ENCODE results near the gene LHX5. TPM values are rescaled to one million over a fixed set of nuclear protein-coding genes. Genes with fewer than 3 reads are reported as not detected.

Gene LHX5
- polyA plus RNA-seq, 3 donors, result not detected

DNA sequence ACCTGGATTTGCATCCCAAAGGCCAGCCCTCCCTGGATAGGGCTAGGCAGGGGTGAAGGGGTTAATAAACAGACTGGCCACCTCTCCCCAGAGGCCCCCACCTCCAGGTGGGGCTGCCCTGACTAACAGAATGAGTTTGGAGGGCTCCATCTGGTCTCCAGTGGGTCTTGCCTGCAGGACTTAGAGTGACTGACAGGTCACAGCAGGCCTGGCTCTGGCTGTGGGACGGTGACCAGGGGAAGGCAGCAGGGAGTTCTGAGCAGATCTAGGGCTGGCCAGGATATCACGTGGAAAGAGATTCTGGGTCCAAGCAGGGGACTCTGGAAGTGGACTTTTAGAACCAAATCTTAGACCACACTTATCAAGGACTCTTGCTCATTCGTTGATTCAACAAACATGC is 40.9 kb upstream of the LHX5 start:
- Histone ChIP-seq H4K20me1 (ENCODE audit: insufficient read depth, low read length) (no peaks in the 10 kb centered on the region), H3K79me2 (ENCODE audit: insufficient read depth, low read length) (no peaks in the 10 kb centered on the region), H3K27ac (ENCODE audit: low read depth in 1 of 2, low read length in 2 of 2) (no peak overlapping the region), H3K27me3 (ENCODE audit: control insufficient read depth in 2 of 2, insufficient read depth in 2 of 2, low read length in 2 of 2) (peaks cover 24 to 43% of the 10 kb centered on the region in 2 donors), H3K9ac (ENCODE audit: insufficient read depth, low read length, poor library complexity, severe bottlenecking) (no peak overlapping the region), H3K4me1 (ENCODE audit: control insufficient read depth in 1 of 2, insufficient read depth in 2 of 2, low read length in 2 of 2) (no peaks in the 10 kb centered on the region), H3K4me3 (replicated peaks in 1 of 3; ENCODE audit: low read depth in 2 of 3, low read length in 3 of 3) (no peak overlapping the region), H2AFZ (ENCODE audit: insufficient read depth, low read depth, low read length, poor library complexity, severe bottlenecking) (no peak overlapping the region), H3K36me3 (replicated peaks in 1 of 2; ENCODE audit: control insufficient read depth in 1 of 2, insufficient read depth in 2 of 2, low read length in 2 of 2) (no peaks in the 10 kb centered on the region), H3K9me3 (replicated peaks in 1 of 2; ENCODE audit: control insufficient read depth in 1 of 2, insufficient read depth in 1 of 2, low read length in 2 of 2) (no peaks in the 10 kb centered on the region), H3K4me2 (replicated peaks; ENCODE audit: extremely low read depth, low read length, poor library complexity, severe bottlenecking) (no peak overlapping the region)
- Mint-ChIP-seq H3K4me3 (peak overlapping the region in 1 of 2 donors; percentile 56), H3K9me3 (peaks cover 0 to 14% (median 5%) of the 10 kb centered on the region in 7 donors), H3K27ac (peak overlapping the region in 1 of 7 donors; percentile 11), H3K36me3 (no peaks in the 10 kb centered on the region), H3K27me3 (ENCODE audit: low read depth in 3 of 3) (peaks cover 40 to 58% (median 47%) of the 10 kb centered on the region in 3 donors), H3K4me1 (no peaks in the 10 kb centered on the region)
- 17% methylated on average over 1 of the region's 3 CpGs for WGBS (ENCODE audit: insufficient coverage)
- TF ChIP-seq, protein P1, sequence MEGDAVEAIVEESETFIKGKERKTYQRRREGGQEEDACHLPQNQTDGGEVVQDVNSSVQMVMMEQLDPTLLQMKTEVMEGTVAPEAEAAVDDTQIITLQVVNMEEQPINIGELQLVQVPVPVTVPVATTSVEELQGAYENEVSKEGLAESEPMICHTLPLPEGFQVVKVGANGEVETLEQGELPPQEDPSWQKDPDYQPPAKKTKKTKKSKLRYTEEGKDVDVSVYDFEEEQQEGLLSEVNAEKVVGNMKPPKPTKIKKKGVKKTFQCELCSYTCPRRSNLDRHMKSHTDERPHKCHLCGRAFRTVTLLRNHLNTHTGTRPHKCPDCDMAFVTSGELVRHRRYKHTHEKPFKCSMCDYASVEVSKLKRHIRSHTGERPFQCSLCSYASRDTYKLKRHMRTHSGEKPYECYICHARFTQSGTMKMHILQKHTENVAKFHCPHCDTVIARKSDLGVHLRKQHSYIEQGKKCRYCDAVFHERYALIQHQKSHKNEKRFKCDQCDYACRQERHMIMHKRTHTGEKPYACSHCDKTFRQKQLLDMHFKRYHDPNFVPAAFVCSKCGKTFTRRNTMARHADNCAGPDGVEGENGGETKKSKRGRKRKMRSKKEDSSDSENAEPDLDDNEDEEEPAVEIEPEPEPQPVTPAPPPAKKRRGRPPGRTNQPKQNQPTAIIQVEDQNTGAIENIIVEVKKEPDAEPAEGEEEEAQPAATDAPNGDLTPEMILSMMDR (IDR thresholded peaks at IDR 0.05), result no peak
- no peak for DNase-seq
- intact Hi-C loops (cut with micrococcal nuclease), result no loop called here

DNA sequence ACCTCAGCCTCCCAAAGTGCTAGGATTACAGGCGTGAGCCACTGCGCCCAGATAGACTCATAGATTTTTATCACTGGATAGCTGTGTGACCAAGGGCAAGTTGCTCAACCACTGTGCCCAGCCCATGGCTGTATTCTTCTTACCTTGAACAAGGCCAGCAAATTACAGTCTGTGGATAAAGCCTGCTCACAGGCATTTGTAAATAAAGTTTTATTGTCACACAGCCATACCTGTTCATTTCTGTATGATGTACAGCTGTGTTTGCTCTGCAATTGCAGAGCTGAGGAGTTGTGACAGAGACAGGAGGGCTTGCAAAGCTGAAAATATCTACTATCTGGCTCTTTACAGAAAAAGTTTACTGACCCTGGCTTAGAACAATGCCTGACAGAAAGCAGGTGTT is 35.2 kb upstream of the LHX5 start:
- DNase-seq, result no peak
- peaks cover 17 to 30% (median 26%) of the 10 kb centered on the region in 3 donors for H3K27me3 Mint-ChIP-seq (ENCODE audit: low read depth in 3 of 3)
- H3K4me3 Mint-ChIP-seq, result no peak overlapping the region
- Histone ChIP-seq H3K4me1 (ENCODE audit: control insufficient read depth in 1 of 2, insufficient read depth in 2 of 2, low read length in 2 of 2) (no peaks in the 10 kb centered on the region), H3K36me3 (replicated peaks in 1 of 2; ENCODE audit: control insufficient read depth in 1 of 2, insufficient read depth in 2 of 2, low read length in 2 of 2) (no peaks in the 10 kb centered on the region), H3K27me3 (ENCODE audit: control insufficient read depth in 2 of 2, insufficient read depth in 2 of 2, low read length in 2 of 2) (peaks cover 2 to 5% of the 10 kb centered on the region in 2 donors), H3K4me2 (replicated peaks; ENCODE audit: extremely low read depth, low read length, poor library complexity, severe bottlenecking) (no peak overlapping the region), H3K9ac (ENCODE audit: insufficient read depth, low read length, poor library complexity, severe bottlenecking) (no peak overlapping the region), H3K9me3 (replicated peaks in 1 of 2; ENCODE audit: control insufficient read depth in 1 of 2, insufficient read depth in 1 of 2, low read length in 2 of 2) (no peaks in the 10 kb centered on the region), H3K27ac (ENCODE audit: low read depth in 1 of 2, low read length in 2 of 2) (no peak overlapping the region), H3K79me2 (ENCODE audit: insufficient read depth, low read length) (no peaks in the 10 kb centered on the region), H2AFZ (ENCODE audit: insufficient read depth, low read depth, low read length, poor library complexity, severe bottlenecking) (no peak overlapping the region), H3K4me3 (replicated peaks in 1 of 3; ENCODE audit: low read depth in 2 of 3, low read length in 3 of 3) (no peak overlapping the region), H4K20me1 (ENCODE audit: insufficient read depth, low read length) (no peaks in the 10 kb centered on the region)
- H3K36me3 Mint-ChIP-seq, result no peaks in the 10 kb centered on the region
- peaks cover 0 to 2% (median 0%) of the 10 kb centered on the region in 7 donors for H3K9me3 Mint-ChIP-seq
- no peaks in the 10 kb centered on the region for H3K4me1 Mint-ChIP-seq
- TF ChIP-seq, protein P1 (IDR thresholded peaks at IDR 0.05), result no peak
- intact Hi-C loops (cut with micrococcal nuclease), result no loop called here
- WGBS (ENCODE audit: insufficient coverage), result 84% methylated on average over 2 of the region's 2 CpGs
- H3K27ac Mint-ChIP-seq, result no peak overlapping the region
